HG03097 (cell line): Measurements from ENCODE around the gene PPP4R2.
"Not testable (repeated sequence)": the region's sequence is repeated elsewhere in the genome, so short reads cannot be mapped to it uniquely, and the experiment has no call there.

Source experiments
- ATAC-seq: cut with Tn5 transposase; IDR thresholded peaks from one replicate; pipeline ENCODE4 v1.9.1; 2021; ENCODE audit not compliant: unreplicated experiment, low FRiP score

PPP4R2 gene

DNA sequence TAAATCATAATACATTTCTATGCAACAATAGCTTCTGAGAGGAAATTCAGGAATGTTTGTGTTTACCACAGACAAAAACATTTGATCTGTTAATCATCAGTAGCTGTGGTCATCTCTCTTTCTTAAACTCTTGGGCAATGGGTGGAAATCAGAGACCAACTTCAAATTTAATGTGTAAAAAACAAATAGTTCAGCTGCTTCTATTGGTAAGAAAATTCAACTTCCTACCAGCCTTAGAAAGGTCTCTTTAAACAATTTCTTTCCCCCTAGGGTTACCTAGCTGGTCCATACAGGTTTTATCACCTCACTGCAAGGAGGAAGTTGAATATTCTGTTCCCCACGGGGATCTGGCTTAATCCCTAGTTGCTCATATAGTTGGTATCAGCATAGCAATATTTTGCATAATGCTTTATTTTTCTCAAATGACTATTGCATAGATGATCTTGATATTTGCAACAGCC lies 20.3 kb upstream of the PPP4R2 start:
- no peak for ATAC-seq

DNA sequence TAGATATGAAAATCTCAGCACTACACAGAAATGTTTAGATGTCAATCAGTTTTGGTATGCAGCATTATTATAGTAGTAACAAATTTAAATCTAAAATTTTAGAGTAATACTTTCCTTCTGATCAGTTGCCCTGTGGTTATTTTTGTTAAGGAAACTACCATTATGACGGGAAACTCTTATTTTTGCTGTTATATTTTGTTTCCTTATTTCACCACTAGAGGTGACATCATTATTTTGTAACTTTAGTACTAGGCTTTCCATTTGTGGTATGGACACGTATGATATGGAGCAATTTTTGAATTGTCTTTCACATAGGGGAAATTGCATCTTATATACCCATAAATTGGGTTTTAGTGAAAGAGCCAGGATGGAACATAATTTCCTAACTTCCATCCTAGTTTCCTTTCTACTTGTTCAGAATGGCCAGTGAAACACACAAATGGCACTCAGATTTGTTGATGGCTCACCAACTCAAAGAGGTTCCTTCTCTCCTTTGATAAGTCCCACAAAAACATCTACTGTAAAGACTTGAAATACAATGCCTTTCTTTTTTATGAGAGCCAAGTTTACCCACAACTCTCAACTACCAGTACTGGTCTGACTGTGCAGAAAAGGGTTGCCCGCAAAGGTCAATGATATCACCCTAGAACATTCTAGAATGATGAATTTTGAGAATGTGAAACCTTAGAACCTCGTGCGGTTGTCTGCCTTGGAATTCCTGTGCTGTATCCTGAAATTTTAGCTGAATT lies 19.4 kb upstream of the PPP4R2 start:
- no peak for ATAC-seq

DNA sequence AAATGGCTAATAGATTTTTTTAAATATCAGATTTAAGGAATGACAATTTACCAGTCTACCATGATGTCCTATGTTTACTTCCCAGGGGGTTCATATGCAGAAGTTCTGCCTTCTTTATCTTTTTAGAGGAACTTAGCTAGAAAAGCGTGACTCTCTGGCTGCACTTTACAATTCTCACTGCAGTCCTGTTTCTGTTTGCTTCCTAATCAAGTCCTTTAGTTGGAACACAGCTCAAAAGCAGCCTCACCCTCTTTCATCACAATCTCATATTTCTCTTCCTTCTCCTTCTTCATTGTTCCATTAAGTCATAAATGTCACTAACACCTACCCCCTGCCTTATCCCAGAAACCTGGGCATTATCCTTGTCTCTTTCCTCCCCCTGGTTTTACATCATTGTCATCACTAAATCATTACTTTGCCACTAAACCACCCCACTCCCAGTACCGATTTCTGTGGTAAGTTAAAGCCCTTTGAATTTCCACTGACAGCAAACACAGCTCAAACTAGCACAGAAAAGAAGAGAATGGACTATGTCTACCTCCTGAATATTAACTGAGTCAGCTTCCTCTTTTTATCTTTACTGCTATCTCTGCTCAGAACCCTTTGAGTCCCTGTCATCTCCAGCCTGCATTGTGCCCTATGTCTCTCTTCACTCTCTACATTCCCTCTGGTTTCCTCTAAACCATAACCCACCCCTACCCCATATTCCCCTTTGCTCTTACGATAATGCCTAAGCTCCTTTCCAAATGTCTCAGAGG lies 13.8 kb upstream of the PPP4R2 start:
- ATAC-seq, result no peak

DNA sequence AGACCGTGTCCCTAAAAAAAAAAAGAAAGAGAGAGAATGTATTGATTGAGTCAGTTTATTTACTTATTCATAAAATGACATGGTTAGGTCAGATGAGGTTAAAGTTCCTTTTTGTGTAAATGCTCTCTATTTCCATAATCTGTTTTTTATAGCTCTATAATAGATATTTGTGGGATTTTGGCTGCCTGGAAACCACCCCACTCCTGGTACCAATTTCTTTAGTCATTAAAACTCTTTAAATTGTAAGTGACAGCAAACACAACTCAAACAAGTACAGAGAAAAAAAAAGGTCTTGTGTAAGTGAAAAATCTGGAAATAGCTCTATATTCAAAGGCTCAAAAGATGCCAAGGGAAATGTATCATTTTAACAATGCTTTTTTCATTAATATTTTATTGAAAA lies 11.0 kb upstream of the PPP4R2 start:
- ATAC-seq, result no peak

DNA sequence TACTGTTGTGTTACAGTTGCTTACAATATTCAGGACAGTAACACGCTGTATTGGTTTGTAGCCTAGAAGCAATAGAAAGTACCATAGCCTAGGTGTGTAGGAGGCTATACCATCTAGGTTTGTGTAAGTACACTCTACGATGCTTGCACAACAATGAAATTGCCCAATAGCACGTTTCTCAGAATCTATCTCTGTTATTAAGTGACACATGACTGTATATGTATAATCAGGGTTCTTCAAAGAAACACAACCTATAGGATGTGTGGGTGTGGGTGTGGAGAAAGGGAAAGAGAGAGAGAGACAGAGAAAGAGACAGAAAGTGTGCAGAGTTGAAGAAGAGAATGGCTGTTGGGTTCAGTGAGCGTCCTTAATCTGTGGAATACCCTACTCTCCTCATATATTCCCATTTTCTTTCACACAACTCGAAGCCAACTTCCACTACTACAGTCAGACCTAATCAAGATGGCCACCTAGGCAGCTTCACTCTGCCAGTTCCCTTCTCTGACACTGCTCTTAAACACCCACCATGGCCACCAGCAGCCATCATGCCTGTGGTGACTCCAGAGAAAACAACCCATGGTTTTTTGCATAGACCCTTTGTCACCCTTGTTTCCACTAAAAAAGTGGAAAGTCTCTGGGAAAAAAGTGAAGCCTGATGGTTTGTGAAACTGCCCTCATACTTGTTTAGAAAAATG lies 5.8 kb upstream of the PPP4R2 start:
- ATAC-seq, result no peak

DNA sequence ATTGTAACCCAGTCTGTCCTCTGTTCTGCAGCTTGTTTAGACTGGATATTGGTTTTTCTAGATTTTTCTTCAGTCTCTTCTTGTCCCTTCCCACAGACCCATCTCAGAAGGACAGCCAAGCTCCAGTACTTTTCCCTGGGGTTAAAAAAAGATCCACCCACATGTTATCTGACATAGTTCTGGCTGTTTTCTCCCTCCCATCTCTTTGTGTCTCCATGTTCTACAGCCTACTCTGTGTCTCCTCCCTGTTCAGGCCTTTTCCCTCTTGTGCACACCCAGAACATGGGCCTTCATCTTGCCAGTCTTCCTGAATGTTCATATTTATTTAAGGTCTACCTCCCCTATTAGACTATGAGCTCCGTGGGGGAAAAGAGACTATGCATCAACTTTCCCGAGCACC lies 5.1 kb upstream of the PPP4R2 start:
- no peak for ATAC-seq

DNA sequence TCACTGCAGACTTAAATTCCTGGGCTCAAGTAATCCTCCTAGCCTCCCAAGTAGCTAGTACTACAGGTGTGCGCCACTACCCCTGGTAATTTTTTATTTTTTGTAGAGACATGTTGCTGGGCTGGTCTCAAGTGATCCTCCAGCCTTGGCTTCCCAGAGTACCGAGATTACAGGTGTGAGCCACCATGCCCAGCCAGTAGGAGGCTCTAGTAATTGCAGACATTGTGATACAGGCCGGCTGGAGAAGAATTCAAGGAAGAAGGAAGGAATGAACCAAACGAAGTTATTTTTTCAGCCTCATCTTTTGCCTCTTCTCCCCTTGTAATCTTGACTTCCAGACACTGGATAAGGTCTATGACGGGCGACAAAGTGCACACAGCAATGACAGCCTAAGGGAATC lies 3.2 kb upstream of the PPP4R2 start:
- ATAC-seq, result no peak

DNA sequence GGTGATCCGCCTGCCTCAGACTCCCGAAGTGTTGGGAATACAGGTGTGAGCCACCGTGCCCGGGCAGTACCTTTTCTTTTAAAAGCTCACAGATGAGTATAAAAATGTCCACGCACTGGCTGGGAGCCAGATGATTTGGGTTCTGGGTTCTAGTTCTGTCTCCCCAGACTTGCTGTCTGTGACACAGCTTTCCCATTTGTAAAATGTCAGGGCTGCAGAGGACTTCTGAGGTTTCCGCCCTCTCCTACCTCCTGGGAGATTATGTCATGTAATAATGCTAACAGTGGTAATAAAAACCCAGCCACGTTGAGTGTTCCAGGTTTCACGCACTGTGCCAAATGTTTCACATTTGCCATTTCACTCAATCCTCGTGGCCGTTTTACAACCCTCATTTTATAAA lies 1.3 kb upstream of the PPP4R2 start:
- ATAC-seq, result no peak

DNA sequence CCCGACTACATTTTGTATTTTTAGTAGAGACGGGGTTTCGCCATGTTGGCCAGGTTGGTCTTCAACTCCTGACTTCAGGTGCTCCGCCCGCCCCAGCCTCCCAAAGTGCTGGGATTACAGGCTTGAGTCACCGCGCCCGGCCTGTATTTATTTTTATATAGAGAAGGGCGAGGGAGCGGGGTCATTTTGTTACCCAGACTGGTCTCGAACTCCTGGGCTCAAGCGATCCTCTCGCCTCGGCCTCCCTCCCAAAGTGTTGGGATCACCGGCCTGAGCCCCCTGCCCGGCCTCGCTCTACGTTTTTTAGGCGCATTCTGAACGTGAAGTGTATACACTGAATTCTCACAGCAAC lies 514 bp upstream of the PPP4R2 start:
- ATAC-seq, result no peak

DNA sequence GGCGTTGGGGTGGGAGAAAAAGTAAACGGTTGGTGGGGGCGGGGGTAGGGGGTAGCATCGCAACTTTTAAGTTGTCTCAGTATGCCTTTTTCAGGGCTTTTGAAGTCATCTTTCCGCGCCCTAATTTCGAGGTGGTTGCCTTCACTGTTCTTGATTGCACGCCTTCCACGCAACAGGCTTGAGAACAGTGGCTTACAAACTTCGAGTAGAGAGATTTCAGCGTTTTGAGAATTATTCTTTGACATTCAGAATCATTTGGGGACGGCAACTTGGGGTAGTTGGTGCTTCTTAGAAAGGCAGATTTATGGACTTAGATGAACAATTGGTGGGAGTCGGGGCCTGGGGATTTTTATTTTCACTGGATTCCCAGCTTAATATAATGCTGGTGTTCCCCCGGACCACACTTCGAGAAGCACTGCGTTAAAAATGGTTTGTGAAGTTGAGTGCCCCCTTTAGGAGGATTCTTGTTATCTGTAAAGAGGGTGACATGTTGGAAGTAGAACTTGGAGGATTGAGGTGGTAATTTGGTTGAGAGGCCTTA lies 880 bp downstream of the PPP4R2 start:
- ATAC-seq, result no peak

DNA sequence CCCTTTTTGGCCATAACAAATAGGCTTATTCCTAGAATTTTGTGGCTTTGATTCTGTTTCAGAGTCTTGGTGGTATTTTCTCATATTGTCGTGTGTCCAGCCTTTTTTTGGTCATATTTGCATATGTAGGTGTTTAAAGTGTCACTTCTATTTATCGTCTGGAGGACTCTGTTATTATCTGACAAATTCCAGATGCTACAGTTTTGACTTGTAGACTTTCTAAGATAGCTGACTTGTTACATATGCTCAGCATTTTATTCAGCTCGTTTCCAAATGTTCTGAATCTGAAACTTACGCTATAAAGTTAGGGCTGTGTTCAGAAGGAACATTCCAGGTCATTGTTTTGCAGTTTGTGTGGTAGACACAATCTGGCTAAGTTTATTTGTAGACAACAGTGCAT lies 1.9 kb downstream of the PPP4R2 start:
- no peak for ATAC-seq

DNA sequence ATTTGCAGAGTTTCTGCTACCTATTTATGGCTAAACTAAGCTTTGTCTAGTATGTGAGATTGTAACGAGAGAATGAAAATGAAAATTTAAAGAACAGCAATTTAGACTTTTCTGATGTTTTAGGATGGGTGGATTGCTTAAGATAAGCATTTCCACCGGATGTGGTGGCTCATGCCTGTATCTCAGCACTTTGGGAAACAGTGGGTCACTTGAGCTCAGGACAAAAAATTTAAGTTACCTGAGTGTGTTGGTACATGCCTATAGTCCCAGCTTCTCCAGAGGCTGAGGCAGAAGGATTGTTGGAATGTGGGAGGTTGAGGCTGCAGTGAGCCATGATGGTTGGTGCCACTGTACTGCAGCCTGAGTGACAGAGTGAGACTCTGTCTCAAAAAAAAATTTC lies 3.3 kb downstream of the PPP4R2 start:
- no peak for ATAC-seq

DNA sequence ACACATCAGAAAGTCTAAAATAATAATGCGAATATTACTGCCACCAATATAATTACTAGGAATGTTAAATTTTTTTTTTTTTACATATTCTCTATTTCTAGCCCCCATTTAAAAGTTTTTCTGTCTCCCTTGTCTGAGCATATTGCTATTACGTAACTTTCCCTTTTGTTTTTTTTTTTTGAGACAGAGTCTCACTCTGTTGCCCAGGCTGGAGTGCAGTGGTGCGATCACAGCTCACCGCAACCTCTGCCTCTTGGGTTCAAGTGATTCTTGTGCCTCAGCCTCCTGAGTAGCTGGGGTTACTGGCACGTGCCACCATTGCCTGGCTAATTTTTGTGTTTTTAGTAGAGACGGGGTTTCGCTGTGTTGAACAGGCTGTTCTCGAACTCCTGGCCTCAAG lies 6.4 kb downstream of the PPP4R2 start:
- not testable (repeated sequence) for ATAC-seq

DNA sequence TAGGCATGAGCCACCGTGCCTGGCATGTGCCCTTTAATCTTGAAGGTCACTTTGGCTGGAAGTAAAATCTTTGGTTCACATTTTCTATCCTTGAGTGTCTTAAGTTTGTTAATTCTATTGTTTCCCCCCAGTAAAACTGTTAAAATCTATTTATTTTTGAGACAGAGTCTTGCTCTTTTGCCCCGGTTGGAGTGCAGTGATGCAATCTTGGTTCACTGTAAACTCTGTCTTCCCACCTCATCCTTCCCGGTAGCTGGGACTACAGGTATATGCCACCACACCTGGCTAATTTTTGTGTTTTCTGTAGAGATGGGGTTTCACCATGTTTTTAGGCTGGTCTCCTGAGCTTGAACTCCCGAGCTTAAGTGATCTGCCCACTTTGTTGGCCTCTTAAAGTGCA lies 7.7 kb downstream of the PPP4R2 start:
- ATAC-seq, result no peak

DNA sequence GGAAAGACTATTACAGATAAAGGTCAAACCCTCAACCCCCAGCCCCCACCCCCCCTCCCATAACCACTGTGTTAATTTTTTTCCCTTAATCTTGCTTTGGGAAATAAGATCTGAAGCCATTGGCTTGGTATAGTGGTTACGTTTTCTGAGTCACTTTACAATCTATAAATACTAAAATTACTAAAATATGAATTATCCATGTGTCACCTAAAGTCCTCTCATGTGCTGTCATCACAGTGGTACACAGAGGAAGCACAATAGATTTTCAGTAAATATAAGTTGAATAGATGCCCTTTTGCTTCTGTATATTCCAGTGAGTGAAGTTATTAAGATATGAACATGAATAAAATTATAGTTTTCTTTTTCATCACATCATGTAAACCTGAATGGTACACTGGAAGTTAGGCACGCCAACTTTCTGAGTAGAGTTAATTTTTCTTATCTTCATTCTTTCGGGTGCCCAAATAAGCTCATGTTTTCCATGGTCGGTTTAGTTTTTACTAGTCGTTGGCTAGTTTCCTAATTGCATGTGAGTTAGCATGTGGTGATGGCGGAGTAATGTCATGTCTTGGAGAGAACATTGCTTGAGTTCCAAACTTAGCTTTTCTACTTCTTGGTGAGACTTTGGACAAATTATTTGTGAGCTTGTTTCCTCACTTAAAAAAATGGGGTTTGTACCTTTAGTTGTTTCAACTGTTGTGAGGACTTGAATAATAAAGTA lies 11.5 kb downstream of the PPP4R2 start:
- ATAC-seq, result no peak

DNA sequence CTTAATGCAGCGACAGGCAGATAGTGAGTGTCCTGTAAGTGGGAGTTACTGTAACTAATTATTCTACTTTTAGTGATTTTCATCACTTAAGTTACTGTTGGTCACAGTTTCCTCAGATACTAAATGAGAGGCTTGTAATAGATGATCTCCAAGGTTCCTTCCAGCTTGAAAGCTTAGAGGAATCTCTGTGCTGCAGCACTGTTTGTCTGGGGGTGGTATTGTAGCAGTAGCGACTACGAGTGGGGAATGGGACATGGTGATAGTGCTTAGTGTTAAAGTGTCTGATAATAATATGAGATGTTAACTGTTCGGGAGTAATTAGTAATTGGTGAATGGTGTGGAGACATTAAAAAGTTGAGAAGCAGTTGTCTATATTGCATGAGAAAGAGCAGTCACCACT lies 12.4 kb downstream of the PPP4R2 start:
- no peak for ATAC-seq

DNA sequence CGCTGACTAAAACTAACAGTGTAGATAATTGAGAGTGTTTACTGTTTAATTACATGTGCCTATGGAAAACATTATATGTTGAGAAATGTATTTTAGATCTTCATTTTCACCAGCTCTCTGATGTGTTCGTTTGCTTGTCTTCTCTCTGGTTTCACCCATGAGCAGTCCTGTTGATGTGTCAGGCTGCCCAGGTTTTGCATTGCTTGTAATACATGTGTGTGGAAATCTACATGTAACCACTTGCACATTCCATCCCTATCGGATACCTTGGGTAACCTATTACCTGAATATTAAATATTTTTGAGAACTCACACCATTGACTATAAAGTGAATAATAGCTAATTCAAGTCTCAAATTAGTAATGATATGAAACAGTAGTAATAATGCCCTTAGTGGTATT lies 13.1 kb downstream of the PPP4R2 start:
- no peak for ATAC-seq

DNA sequence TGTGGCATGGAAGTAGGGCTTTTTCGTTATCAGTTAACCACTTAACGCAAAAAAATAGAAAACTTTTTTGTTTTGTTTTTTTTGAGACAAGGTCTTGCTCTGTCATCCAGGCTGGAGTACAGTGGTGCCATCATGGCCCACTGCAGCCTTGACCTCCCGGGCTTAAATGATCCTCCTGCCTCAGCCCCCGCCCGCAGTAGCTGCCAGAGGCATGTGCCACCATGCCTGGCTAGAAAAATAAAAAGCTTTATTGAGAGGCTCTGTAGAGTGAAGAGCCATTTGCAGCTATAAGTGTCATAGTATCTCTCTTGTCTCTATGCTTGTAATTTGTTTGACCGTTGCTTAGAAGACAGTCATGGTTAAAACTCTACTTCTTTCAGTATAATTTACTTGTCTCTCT lies 13.5 kb downstream of the PPP4R2 start:
- ATAC-seq, result no peak

DNA sequence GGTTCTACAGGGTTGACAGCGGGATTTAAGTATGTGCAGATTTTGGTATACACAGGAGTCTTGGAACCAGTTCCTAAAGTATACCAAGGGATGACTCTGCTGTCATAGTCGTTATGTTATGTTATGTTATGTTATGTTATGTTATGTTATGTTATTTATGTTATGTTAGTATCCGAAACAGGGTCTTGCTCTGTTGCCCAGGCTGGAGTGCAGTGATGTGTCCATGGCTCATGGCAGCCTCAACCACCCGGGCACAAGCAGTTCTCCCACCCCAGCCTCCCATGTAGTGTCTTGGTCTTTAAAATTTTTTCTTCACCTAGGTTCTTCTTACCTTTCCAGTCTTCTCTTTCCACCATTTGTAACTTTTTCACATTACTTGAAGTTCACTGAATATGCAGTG lies 21.7 kb downstream of the PPP4R2 start:
- ATAC-seq, result no peak

DNA sequence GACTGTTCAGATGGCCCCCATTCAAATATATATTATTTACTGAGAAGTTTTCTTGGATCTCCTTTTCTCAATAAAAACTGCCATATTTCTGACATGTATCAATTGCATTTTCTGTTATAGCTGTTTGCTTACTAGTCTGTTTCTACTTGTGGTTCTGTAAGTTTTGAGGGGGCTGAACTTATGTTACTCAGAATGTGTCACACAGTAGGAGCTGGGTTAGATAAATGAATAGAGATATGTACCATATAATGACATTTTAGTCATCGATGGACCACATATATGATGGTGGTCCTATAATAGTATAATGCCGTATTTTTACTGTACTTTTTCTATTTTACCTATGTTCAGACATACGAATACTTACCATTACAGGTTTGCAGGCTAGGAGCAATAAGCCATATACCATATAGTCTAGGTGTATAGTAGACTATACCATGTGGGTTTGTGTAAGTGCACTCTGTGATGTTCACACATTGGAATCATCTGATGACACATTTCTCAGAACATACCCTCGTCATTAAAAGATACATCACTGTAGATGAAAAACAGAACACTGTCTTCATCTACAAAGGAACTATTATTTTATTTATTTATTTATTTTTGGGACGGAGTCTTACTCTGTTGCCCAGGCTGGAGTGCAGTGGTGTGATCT lies 22.3 kb downstream of the PPP4R2 start:
- ATAC-seq, result no peak
